RCC 7860 (cell line): ENCODE measurements around the gene VIP.
"Not testable (repeated sequence)": the region's sequence is repeated elsewhere in the genome, so short reads cannot be mapped to it uniquely, and the experiment has no call there.

Experiments used
- DNase-seq: peaks from one replicate; pipeline ENCODE4 v3.0.0-alpha.2; 2015; ENCODE audit warnings: low spot score
- FAIRE-seq: peaks from 2 replicates; lab custom pipeline; 2012; peaks lifted over from hg19 to GRCh38; lab: Jason Lieb, UNC

Gene VIP

DNA sequence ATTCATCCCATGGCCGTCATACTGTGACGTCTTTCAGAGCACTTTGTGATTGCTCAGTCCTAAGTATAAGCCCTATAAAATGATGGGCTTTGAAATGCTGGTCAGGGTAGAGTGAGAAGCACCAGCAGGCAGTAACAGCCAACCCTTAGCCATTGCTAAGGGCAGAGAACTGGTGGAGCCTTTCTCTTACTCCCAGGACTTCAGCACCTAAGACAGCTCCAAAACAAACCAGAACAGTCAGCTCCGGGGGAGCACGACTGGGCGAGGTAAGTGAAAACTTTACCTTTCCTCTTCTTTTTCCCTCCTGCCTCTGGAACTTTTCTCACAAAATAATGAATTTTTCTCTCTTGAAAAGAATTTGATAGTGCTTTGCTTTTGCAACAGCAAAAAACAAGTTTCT is at the start of gene VIP:
VIP (plus strand) TSS at position 104 of the 400 bp plus-strand sequence. CDS start 1,381 bp downstream, outside the sequence.
- no peak for FAIRE-seq
- peak; percentile 8 for DNase-seq

DNA sequence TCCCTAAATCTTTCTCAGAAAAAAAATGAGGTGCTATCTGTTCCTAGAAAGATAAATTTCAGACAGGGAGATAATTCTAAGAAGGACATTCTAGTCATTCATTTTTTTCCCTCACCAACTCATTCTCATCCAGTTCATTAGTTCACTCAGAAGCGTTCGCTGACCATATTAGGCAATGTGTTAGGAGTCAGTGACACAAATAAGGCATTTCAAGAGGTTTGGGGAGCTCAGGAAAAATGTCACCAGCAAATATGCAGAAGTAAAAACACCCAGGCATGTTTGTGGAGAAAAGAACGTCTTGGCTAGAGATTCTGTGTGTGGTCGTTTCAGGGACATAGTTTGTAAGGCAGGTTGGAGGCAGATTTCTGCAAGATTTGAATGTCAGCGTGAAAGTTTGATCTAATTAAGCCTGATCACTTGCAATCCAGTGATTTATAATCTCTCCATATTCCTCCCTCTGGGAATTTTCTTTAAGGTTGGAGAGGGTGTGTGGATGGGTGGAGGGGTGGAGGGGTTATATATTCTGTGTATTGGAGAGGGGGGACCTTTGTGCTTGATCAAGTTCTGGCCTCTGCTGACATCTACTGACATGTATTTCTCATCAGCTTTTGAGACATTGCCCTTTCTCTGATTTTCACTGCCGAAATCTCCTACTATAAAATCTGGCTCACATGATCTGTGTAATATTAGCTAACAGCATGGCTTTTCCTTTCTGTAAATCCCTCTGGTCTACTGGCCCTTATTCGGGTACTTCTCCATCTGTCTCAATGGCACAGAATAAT is 49.3 kb upstream of the VIP start:
- DNase-seq: no peak
- FAIRE-seq: no peak

DNA sequence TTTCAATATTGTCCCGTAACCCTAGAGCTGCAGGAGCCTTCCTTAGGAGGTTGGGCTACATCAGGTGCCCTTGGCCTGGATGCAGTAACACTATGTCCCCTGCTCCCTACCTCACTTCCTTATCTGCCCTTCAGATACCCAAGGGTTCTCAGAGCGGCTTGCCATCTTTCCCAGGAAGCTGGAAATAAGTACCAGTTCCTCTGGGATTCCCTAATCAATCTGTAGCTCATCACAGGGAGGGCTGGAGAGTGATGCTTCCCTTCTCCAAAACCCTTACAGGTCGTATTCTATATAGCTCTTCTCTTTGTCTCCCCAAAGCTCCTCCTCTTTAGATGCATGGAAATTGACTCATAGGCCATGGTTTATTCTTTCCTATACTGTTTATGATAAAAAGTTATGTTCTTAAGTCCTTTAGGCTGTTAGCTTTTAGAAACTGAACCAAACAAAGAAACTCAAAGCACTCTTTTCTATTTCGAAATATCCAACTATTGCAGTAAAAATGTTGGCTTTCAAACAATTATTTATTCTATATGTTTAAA is 48.7 kb upstream of the VIP start:
- no peak for DNase-seq
- no peak for FAIRE-seq

DNA sequence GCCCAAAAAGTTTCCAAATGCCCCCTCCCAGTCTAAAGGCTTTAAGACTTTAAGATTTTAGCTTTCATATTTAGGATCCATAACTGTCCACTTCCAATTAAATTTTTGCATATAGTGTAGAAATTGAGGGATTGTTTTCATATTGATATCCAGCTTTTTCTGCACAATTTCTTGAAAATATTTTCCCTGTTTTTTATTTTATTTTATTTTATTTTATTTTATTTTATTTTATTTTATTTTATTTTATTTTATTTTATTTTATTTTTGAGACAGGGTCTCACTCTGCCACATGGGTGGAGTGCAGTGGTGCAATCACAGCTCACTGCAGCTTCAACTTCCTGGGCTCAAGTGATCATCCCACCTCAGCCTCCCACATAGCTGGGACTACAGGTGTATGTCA is 46.8 kb upstream of the VIP start:
- not testable (repeated sequence) for FAIRE-seq, DNase-seq

DNA sequence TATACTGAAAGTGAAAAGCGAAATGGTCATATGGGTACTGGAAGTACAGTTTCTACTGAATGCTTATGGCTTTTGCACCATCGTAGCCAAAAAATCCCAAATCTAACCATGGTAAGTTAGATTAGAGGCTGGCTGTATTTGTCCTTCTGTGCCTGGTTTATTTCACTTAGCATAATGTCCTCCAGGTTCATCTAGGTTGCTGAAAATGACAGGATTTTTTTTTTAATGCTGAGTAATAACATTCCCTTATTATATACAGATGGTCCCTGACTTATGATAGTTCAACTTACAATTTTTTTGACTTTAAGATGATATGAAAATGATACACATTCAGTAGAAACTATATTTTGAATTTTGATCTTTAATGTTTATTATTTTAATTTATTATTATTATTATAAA is 45.3 kb upstream of the VIP start:
- no peak for DNase-seq
- no peak for FAIRE-seq

DNA sequence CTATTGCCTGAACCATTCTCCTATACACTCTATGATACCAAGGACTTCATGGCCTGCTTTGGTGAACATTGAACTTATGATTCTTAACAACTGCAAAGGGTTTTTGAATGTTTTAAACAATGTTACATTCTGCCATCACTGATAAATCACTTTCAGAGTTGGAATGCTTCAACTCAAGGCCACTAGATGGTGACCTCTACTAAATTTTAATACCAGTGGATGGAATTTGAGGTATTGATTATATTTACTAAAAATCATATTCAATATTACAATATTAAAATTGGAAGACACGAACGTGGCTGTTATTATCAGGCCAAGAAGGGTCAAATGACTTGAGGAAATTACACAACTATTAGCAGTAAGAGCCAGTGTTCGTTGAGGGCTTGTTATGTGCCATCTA is 34.3 kb upstream of the VIP start:
- DNase-seq (no peak), FAIRE-seq (no peak)

DNA sequence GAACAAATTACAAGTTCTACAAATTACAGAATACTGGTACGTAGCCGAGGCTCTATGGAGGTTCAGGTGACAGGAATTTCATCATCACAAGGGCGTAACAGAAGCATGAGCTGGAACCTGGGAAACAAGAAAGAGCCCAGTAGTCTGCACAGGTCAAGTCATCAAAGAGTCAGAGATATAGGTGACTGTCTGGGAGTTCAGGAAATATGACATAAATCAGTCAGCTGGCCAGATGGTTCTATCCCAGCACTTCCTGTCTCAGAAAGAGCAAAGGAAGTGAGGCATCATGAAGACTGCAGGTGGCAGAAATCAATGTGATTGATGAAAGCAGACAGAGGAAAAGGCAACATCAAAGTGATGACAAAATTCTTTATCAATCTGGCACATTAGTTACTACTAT is 29.6 kb upstream of the VIP start:
- no peak for FAIRE-seq

DNA sequence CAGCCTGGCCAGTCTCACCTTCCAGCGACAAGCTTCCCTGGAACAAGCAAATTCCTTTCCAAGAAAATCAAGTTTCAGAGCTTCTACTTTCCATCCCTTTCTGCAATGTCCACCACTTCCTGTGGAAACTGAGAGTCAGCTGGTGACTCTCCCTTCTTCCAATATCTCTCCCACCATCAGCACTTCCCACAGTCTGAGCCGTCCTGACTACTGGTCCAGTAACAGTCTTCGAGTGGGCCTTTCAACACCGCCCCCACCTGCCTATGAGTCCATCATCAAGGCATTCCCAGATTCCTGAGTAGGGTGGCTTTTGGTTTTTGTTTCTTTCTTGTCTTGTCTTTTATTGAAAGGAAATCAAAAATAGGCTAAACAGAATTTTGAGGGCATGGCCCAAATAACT is 28.6 kb upstream of the VIP start:
- no peak for FAIRE-seq
- DNase-seq: peak; percentile 7

More for the DNA sequence above, 29.6 kb upstream of the VIP start:
- peak; percentile 62 for DNase-seq

DNA sequence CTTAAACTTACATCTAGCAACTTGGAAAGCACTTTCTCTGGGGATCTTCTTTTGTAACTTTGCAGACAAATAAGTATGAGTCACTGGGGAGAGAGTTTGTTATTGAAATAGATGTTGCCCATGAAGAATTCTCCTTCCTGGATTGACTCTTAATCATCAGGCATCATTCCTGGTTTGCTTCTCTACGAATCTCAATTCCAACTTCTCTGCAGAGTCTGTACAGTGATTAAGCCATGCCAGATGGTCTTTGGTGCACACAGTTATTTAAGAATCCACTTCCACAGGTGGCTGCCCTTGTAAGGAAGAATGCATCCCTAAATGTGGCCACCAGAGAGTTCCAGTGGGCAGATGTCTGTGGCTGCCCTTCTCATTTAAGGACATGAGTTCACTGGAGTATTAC is 27.2 kb upstream of the VIP start:
- no peak for FAIRE-seq
- peak; percentile 41 for DNase-seq

DNA sequence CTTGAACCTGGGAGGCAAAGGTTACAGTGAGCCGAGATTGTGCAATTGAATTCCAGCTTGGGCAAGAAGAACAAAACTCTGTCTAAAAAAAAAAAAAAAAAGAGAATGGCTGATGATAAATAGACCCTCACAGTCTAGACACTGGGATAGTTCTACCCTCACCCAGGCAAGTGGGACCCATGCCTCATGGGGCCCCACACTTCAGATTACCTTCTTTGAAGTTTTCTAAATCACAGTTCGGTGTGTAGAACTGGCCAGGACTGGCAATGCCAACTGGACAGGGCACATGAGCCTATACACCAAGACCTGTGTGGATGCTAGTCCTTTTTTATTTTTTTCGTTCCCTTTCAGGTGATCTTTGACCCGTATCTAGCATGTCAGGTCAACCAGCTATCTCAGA is 24.3 kb upstream of the VIP start:
- no peak for FAIRE-seq

DNA sequence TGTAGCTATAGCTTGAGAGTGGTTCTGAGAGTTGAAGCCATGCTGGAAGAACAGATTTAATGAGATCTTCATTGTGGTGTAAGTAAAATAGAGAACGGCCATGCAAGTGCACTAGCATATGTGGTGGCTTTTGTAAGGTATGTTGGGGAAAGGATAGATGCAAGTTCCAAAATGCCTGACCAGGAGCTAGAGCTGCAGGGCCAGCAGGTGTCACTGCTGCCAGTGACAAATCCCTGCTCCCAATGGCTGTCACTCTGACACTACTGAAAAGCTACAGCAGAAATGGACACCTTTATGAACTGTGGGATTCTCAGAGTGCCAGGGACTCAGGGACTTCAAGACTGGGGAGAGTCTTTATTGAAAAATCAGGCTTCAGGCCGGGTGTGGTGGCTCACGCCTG is 23.1 kb upstream of the VIP start:
- FAIRE-seq (no peak), DNase-seq (no peak)

More for the DNA sequence above, 24.3 kb upstream of the VIP start:
- no peak for DNase-seq

DNA sequence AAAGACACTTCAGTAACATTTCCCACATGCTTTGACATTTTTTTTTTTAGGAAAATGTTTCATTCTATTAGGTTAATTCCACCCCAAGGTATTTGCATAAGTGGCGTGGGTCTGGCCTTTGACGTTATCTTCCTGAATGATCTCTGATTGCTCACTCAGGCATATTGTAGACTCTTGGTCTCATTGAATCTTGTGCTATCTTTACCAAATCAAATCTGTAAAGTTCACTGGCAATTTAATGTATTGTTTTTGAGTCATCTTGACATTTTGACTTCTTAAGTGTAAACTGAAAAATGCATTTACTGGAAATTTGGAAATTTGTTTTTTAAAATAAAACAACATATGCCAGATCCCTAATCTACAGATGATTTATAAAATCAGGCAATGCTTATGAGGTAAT is 16.0 kb upstream of the VIP start:
- DNase-seq (no peak), FAIRE-seq (no peak)

DNA sequence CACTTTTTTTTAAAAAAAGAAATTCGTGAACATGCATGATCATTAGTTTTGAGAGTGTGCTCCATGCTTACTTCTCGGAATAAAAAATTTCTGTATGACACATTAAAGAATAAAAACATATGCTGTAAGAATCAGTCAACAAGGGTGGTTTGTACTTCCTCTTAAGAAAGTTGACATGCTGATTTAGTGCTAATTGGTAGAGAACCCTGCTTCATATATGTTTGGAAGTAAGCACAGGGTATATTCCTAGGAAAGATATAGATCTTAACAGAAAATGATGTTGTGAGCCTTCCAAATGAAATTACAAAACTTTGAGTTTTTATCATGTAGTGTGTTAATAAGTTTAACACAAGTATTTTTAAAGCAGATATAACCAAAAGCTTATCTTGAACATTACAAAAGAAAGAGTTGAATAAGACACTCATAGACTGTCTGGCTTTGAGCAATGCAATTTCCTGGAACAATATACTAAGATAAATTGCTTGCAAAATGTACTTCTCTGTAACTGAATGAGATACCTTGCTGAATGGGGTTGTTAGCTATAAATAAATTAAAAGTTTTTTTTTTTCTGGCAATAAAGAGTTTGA is 13.8 kb upstream of the VIP start:
- DNase-seq (no peak), FAIRE-seq (no peak)

DNA sequence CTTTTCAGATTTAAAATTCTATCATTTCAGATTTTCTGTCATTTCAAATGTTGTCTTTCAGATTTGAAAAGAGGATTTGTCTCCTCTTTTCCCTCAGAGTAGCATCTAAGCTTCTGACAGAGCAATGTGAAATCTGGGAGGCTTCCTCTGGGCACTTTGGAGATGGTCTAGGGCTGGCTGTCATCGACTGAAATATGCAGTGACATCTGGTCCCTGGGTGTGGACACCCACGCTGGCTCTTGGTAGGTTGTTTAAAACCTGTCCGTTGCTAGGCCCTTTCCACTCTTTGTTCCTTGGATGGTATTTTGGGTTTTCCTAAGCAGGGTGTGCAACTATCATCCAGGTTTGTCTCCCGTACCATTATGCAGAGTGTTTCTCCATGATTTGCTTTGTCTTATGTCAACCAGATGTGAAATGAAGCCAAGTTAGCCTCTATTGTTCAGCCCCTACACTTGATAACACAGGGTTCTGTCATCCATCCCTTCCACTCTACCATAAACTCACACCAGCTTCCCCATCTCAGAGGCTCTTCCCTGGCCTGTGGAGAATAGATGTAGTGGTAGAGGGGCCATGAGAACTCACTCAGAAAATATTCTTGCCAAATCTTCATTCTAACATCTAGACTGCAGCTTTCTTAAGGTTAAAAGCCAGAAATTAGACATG is 5.0 kb upstream of the VIP start:
- no peak for FAIRE-seq
- no peak for DNase-seq

DNA sequence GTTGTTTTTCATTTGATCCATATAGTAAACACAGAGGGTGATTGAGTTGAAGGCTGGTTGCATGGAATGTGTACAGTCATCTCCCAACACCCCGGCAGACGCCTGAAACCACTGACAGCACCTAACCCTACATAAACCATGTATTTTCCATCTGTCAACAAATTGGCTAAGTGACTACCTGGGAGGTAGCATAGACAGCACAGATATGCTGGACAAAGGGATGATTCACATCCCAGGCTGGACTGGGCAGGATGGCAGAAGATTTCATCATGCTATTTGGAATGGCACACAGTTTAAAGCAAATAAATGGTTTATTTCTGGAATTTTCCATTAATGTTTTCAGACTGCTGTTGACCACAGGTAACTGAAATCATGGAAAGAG is 4.4 kb upstream of the VIP start:
- DNase-seq (peak; percentile 87), FAIRE-seq (peak; percentile 15)

DNA sequence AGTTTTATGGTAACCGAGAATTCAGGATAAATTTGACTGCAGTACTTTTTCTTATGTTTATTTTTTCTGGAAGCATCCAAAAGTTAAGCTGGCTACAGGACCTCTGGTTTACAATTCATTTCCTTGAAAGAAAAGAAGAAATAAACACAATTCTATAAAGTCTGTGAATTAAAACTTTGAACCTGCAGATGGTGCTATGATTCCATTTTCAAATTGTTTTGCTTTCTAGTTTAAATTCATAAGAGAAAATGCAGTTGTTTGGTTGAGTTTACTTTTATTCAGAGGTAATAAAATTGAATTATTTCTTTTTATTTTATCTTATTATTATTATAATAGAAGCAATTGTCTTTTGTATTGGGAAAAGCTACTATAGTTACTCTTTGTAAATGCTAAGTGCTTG is 1.8 kb upstream of the VIP start:
- DNase-seq (no peak), FAIRE-seq (peak; percentile 22)

DNA sequence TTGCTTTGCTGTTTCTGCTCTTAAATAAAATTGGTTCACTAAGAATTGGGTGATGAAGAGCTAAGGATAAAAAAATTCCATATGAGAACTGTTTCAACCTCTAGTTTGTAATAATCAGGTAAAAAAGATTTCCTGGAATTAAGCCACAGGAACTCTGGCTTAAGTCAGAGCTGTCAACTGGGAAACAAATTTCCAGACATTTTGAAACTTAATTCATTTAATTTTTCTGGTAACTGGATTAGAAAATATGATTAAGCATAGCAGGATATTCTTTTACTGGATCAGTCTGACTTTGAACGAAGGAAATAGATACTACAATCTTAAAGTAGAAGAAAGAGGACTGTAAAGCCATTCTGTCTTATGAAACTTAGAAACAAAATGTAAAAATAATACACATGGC is 1.3 kb upstream of the VIP start:
- DNase-seq: no peak

DNA sequence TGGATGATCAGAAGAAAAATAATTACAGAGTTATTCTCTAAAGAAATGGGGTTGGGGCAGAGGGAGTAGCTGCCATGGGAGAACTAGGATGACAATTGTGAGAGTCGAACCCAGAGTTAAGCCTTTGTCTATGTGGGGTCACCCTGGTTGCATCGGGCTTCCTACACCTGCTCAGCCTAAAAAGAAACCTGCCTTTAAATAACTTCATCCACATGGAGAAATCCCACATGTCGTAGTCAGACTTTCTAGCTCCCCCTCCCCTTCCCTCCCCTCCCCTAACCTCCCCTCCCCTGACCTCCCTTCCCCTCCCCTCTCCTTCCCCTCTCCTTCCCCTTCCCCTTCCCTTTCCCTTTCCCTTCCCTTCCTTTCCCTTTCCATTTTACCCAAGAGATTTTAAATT is 14.7 kb downstream of the VIP start:
- FAIRE-seq (no peak), DNase-seq (no peak)

More for the DNA sequence above, 1.3 kb upstream of the VIP start:
- no peak for FAIRE-seq

DNA sequence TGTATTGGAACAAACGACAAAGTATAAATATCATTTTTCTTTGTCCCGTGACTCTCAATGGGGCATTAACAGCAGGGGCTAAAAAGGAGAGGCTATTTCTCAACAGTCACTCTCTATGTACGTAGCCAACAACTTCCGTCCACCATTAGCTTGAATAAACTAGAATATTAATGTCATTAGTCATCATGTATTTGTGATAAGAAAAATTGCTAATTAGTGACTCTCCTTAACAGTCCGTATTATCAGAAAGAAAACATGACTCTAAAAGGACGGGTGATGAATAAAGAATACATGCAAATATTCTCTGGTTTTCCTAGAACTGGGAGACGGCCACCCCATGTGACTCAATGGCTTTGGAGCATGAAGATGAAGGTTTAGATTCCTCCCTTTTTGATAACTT is 18.6 kb downstream of the VIP start:
- no peak for DNase-seq
- FAIRE-seq: no peak

DNA sequence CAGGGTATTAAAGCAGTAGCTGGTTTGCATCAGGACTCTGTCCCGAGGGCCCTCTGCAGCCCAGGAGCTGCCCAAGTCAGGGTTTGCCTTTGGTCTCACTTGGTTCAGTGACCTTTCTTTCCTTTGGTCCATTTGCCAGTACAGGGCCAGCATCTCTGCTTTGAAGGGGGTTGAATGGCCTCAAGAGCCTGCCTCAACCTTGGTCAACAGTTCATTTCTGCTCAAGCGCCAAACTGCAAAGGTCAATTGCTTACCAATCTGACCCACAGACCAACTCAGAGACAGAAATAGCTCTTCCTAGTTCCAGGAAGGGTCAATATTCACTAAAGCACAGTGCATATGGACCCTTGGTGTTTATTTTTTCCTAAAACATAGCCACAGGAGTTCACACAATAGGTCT is 19.4 kb downstream of the VIP start:
- FAIRE-seq: no peak

DNA sequence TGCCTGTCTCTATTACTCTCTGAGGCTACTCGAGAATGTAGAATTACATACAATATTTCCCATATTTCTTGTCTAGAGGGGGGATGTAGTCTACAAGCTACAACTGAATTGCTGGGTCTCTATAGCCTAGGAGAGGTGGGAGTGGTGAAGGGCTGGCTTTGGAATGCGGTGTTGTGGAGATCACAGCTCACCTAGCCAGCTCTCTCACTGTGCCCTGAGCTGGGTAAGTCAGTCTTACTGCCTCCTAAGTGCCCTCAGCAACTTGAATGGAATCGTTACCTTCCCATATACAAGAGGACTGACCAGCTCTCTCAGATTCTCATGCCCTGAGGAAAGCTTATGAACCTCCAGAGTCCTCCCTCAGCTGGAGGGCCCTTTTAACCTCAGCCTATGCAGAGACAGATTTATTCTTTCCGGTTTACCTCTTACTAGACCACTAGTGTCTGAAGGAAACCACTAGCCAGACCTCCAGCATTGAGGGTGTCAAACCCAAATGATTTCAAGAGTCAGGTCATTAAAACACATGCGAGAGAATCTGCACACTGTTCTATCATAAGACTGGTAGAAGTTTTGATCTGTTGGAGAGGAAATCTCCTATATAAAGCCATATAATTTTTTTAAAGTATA is 20.6 kb downstream of the VIP start:
- FAIRE-seq: no peak
- no peak for DNase-seq

More for the DNA sequence above, 19.4 kb downstream of the VIP start:
- no peak for DNase-seq
